EL (cell line): ENCODE measurements around the gene CGNL1.

Experiments
- DNase-seq: peaks from one replicate; pipeline ENCODE4 v3.0.0-alpha.2; 2016

CGNL1 gene

DNA sequence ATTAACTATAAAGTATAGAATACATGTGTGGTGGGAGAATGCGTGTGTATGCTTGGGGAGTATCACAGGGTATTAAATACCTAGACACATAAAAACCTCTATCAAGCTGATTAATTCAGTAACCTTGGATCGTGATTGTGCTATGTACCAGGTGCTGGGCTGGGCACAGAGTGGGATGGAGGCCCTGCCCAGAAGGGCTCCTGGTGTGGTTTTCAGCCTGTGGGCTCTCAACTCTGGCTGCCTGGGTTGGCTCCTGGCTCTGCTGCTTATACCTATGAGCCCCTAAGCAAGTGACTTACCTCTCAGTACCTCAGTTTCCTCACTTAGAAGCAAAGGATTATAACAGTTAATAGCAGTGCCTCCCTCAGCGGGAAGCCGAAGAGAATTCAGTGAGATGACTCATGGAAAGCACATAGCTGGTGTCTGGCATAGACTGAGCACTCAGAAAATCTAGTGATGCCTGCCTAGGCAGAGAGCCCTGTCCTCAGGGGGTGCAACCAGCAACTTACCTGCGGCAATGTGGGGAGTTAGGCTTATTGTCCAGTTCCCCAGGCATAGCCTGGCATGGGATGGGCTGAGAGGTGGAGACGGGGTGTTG is 124.8 kb downstream of the CGNL1 start:
- DNase-seq, result peak; percentile 40

GRCh38 chr15:57502116-57502515 is 125.8 kb downstream of the CGNL1 start:
- no peak for DNase-seq

- DNase-seq, result no peak
Measured at GRCh38 chr15:57503051-57503702, 126.9 kb downstream of the CGNL1 start.

- no peak for DNase-seq
Measured at GRCh38 chr15:57503911-57504598, 127.8 kb downstream of the CGNL1 start.

DNA sequence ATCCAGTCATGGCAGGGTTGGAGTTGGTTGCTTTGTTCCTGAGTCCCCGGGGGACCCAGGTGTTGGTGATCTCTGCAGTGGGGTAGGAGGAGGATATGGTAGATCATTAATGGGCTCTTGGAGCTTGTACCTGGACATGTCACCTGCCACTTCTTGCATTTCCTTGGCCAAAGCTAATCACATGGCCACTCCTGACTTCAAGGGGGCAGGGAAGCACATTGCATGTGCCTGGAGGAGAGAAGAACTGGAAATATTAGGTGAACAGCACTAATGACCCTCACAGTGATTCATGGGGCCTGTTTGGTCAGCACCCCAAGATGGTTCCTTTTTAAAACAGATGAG is 128.3 kb downstream of the CGNL1 start:
- no peak for DNase-seq

DNA sequence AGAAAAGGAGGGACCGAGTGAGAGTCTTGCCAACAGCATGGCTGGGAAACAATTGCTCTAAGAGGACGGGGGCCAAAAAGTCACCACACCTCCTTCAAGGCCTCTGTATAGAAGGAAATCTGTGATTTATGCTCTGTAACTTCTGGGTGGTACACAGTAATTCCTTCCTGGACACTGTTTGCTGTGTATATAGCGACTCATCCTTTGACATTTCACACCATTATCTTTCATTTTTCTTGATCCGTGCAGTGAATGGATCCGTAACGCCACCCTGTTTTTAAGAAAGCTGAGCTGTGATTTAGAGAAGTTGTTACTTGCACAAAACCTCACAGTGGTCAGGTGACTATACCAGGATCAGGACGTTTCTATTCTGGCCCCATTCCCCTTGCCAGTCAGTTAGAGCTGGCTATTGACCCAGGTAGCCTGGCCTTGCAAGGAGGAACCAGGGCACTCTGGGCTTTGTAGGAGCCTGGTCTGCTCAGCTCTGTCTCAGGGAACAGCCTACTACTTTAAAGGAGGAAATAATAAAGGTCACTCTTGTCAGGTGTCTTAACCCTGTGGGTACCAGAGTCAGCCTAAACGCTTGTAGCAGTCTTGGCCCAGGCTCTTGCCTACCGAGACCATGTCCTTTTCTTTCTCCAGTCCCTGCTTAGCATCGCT is 128.9 kb downstream of the CGNL1 start:
- DNase-seq, result peak; percentile 37

- peak; percentile 67 for DNase-seq
Measured at GRCh38 chr15:57505949-57506391, 129.7 kb downstream of the CGNL1 start.

GRCh38 chr15:57506422-57506821 is 130.1 kb downstream of the CGNL1 start:
- DNase-seq, result peak; percentile 30

- no peak for DNase-seq
Measured at GRCh38 chr15:57507111-57507510, 130.8 kb downstream of the CGNL1 start.

GRCh38 chr15:57509126-57509525 is 132.8 kb downstream of the CGNL1 start:
- DNase-seq, result no peak

- DNase-seq, result no peak
Measured at GRCh38 chr15:57509965-57510364, 133.7 kb downstream of the CGNL1 start.

DNA sequence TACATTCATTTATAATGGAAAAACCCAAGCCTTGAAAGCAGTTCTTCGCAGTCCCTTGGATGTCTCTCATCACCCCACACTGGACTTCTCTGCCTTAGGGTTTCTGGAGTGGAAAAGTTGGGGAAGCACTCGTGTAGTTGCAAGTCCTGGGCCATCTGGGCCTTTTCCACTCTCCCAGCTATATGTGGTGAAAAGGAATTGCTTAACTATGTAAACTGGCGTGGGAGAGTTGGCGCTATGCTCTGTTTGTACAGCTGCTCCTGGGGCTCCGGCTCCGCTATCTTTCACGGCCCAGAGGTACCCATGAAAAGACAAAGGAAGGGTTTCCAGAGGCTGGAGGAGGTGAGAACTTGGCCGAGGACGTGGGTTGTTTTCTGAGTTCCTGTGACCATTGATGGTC is 134.3 kb downstream of the CGNL1 start:
- no peak for DNase-seq

DNA sequence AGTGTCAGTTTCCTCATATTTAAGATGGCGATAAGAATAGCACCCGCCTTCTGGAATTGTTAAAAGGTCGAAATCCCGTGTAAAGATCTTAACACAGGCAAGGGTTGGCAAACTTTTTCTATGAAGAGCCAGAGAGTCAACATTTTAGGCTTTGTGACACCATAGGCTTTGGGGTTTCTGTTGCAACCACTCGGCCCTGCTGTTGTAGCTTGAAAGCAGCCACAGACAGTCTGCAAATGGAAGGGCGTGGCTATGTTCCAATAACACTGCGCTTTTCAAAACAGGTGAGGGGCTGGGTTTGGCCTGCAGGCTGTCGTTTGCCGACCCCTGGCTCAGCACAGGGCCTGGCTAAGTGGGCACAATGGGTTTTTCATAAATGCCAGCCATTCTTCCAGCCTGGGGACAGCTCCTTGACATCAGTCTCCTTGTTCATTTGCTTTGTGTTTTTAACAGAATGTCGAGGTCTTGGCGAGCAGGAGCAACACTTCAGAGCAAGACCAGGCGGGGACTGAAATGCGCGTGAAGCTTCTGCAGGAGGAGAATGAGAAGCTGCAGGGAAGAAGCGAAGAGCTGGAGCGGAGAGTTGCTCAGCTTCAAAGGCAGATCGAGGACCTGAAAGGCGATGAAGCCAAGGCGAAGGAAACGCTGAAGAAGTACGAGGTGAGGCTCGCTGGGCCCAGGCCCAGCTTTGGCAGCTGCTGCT is 140.2 kb downstream of the CGNL1 start:
- no peak for DNase-seq

GRCh38 chr15:57517030-57517671 is 140.8 kb downstream of the CGNL1 start:
- DNase-seq, result no peak

DNA sequence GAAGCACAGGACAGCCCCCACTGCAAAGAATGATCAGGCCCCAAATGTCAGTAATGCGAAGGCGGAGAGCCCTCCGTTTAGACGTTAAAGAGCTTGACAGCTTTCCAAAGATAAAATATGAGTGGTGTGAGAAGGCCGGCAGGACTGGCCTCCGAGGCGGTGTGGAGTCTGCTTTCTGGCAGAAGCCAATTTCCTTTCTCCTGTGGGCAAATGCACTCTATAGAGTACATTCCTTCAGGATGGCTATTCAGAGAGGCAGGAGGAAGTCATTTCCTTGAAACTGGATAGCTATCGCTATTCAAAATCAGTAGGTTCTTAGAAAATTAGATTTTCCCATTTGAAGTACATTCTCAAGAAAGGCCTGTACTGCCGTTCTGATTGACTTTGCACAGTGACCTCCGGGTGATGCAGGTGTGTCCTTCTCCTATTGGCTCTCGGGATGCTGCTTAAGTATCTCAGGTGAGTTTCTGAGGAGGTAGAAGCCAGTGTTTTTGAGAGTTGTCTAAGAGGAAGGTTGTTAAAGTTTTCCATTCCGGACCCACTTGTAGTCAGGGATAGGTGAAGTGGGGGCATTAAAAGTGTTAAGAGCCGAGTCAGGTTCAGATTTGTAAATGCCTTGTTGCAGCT is 142.6 kb downstream of the CGNL1 start:
- no peak for DNase-seq

DNA sequence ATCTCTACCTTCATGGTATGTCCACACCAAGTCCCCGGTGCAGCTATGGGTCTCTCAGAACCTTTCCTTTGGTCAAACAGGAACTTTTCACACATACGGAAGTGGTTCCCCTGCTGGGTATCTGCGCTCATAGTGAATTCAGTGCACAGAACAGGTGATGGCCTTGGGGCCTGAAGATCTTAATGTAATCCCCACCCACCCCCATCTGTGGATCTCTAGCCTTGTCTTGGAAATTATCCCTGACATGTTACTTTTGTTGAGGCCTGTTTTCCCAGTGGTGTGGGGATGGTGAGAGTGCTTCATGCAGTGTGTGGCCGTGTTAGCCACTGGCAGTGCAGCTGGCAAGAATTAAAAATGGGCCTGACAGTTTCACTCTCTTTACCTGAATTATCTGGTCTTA is 143.5 kb downstream of the CGNL1 start:
- DNase-seq, result no peak

DNA sequence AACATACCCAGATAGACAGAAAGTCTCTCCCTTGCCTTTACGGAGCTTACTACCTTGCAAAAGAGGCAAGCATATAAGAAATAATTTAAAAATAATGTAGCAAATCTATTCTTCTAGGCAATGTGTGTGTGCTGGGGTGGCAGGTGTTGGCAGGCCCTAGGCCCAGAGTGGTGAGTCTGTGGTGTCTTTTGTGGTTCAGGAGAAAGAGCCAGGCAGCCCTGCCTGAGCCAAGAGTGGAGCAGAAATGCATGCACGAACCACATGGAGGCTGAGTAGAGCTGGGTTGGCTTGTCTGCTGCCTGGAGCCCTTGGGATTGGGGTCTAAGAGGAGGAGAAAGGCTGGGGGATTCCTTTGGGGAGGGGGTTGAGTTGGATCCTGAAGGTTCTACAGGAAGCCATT is 145.2 kb downstream of the CGNL1 start:
- no peak for DNase-seq

DNA sequence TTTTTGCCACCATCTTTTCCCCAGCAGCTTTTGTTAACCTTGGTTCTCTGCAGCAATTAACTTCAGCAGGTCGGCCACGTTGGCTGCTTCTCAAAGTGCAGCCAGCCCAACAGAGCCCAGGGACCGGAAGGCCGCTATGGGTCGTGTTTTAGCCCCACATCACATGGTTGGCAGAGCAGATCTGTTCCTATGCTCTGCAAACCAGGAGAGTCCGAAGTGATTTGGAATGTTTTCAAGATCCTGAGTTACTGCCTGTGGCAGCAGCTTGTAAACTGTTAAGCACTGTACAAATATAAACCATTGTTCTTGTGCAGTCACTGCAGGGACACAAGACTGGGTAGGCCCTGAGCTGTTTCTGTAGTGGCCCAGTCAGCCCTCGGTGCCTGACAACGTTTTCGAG is 145.8 kb downstream of the CGNL1 start:
- no peak for DNase-seq

GRCh38 chr15:57525581-57525980 is 149.3 kb downstream of the CGNL1 start:
- DNase-seq, result no peak

DNA sequence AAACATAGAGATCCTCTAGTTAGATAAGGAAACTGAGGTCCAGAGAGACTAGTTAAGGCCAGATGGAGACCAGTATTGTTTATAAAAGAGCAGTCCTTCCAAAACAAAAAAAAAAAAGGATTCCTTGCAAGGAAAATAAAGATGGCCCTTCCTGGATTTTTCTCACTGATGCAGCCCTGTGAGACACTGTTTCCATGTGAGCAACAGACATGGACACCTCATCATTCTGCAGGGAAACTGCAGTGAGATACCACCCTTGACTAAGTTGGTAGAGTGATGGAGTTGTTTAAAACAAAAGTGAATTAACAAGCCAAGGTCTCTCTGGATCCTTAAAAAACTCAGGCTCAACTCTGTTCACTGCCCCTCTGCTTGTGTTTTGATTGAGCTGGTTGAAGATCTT is 149.8 kb downstream of the CGNL1 start:
- DNase-seq, result no peak

DNA sequence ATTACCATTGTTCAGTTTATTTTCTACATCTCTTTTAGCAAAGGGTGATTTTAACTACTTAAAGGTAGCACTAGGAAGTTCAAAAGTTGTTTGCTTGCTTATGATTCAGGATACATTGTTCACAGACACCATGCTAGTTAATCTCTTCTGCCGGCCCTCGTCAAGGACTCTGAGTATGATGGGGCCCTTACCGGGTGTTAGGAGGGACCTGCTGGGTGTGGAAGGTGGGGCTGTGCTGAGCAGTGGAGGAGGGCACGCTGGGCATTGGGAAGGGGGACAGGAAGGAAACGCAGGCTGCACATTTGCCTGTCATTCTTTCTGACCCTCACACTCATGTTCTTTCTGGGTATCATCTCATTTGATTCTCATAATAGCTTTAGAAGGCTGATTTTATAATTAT is 150.3 kb downstream of the CGNL1 start:
- DNase-seq, result no peak

GRCh38 chr15:57527382-57528091 is 151.2 kb downstream of the CGNL1 start:
- DNase-seq, result peak; percentile 83
